LNCaP clone FGC (cell line): Measurements from ENCODE around the gene TUBG1.

Experiments
- DNase-seq: peaks from one replicate; pipeline ENCODE4 v3.0.0-alpha.2; 2011; ENCODE audit warnings: low read depth
- H3K4me3 ChIP-seq: 2 replicates; pipeline ENCODE4 v1.5.1; 2011; ENCODE audit warnings: mild to moderate bottlenecking, low read depth, low read length, control low read depth
- TF ChIP-seq, protein P1 (sequence below): IDR thresholded peaks from 2 replicates; pipeline ENCODE4 v1.5.1; 2012; ENCODE audit warnings: mild to moderate bottlenecking; ENCODE audit not compliant: control insufficient read depth, insufficient read depth; ENCODE audit errors: extremely low read depth

TUBG1 gene

GRCh38 chr17:42563950-42564349, 45.5 kb upstream of the TUBG1 start:
- peak overlapping the region; percentile 83 for H3K4me3 ChIP-seq
- DNase-seq = no peak
- TF ChIP-seq, protein P1, sequence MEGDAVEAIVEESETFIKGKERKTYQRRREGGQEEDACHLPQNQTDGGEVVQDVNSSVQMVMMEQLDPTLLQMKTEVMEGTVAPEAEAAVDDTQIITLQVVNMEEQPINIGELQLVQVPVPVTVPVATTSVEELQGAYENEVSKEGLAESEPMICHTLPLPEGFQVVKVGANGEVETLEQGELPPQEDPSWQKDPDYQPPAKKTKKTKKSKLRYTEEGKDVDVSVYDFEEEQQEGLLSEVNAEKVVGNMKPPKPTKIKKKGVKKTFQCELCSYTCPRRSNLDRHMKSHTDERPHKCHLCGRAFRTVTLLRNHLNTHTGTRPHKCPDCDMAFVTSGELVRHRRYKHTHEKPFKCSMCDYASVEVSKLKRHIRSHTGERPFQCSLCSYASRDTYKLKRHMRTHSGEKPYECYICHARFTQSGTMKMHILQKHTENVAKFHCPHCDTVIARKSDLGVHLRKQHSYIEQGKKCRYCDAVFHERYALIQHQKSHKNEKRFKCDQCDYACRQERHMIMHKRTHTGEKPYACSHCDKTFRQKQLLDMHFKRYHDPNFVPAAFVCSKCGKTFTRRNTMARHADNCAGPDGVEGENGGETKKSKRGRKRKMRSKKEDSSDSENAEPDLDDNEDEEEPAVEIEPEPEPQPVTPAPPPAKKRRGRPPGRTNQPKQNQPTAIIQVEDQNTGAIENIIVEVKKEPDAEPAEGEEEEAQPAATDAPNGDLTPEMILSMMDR = no peak

DNA sequence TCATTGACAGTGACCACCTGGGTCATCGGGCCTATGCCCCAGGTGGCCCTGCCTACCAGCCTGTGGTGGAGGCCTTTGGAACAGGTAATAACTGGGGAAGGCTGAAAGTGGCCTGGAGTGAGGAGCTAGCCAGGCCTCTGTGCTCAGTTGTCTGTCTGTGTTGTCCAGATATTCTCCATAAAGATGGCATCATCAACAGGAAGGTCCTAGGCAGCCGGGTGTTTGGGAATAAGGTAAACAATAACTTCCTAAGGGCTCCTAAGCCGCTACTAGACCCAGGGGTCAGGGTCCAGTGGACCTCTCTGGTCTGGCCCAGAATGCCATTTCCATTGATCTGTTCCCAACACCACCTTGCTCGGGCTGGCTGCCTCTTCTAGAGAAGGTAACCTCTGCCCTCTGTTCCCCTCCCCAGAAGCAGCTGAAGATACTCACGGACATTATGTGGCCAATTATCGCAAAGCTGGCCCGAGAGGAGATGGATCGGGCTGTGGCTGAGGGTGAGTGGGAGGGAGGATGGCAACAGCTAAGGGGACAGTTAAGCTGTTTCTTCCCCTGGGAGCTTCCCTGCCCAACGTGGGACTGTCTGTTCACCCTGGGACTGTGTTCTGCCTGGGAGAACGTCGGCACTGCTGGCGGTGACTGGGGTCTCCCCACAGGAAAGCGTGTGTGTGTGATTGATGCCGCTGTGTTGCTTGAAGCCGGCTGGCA, 44.5 kb upstream of the TUBG1 start:
- no peak overlapping the region for H3K4me3 ChIP-seq
- DNase-seq = no peak
- TF ChIP-seq, protein P1 = no peak

DNA sequence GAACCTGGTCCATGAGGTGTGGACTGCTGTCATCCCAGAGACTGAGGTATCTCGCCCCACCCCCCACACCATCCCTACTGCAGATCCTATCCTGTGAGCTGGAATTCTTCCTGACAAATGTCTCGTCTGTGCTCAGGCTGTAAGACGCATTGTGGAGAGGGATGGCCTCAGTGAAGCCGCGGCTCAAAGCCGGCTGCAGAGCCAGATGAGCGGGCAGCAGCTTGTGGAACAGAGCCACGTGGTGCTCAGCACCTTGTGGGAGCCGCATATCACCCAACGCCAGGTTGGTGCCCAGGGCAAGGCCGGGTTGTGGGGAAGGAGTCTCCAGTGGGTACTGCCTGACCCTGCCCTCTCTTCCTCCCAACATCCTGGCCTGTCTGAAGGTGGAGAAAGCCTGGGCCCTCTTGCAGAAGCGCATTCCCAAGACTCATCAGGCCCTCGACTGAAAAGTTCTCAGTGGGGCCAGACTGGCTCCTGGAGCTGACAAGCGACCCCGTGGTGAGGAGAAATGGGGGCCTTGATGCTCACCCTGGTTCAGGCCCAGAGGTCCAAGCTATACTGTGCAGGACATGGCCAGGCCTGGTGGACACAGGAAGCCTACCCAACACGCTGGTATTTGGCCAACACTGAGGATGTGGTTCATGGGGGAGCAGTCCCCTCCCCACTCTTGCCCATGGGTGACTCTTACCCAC, 43.8 kb upstream of the TUBG1 start:
- TF ChIP-seq, protein P1 = no peak
- H3K4me3 ChIP-seq = no peak overlapping the region
- no peak for DNase-seq

GRCh38 chr17:42566215-42566882, 43.1 kb upstream of the TUBG1 start:
- TF ChIP-seq, protein P1 = no peak
- peak overlapping the region; percentile 92 for H3K4me3 ChIP-seq
- no peak for DNase-seq

DNA sequence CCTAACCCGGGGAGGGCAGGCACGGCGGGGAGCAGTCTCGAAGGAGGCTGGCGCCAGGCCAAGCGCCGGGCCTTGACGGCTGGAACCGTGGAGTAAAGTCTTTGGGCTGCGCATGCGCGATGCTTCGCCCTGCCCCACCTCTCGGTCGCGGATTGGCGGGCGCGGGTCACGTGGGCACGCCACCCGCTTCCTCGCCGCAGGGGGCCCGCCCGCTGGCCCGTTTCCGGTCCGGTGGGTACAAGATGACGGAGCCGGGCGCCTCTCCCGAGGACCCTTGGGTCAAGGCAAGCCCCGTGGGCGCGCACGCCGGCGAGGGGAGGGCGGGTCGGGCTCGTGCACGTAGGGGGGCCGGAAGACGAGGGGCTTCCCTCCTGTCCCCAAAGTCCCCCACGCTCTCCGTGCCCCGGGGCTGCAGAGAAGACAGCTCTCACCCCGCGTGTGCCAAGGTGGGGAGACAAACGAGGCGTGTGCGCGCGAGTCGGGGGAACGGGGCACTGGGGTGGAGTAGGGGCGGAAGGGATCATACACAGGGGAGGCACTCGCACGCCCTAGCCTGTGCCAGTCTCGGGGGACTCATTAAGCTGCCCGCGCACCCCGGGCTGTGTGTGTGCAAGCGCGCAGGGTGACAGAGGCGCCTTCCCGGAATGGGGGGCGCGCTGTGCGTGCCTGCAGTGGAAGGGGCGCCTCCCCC, 42.5 kb upstream of the TUBG1 start, which contains the start of gene MLX:
TSS of gene MLX (plus strand) at position 218 of the 691 bp plus-strand sequence. CDS start at position 243, 25 bp downstream.
- H3K4me3 ChIP-seq = peak within 1 kb of the TSS; percentile 92
- peak; percentile 66 for DNase-seq

GRCh38 chr17:42568341-42569111, 41.0 kb upstream of the TUBG1 start:
- DNase-seq = no peak
- H3K4me3 ChIP-seq = no peak overlapping the region
- TF ChIP-seq, protein P1 = no peak

More for the DNA sequence above, 42.5 kb upstream of the TUBG1 start, which contains the start of gene MLX:
- TF ChIP-seq, protein P1 = no peak
